HG03095 (cell line): Measurements from ENCODE around the gene C19orf85.
A peak's percentile ranks its signal among the peaks of the same experiment; 100 is the strongest.

ENCODE experiments used
- ATAC-seq: cut with Tn5 transposase; IDR thresholded peaks from one replicate; pipeline ENCODE4 v1.9.1; 2021; ENCODE audit warnings: moderate library complexity; ENCODE audit not compliant: unreplicated experiment

The C19orf85 gene

GRCh38 chr19:55478364-55478763 is 13.8 kb upstream of the C19orf85 start:
- no peak for ATAC-seq

- no peak for ATAC-seq
Observed at GRCh38 chr19:55477905-55478304, 13.4 kb upstream of the C19orf85 start.

GRCh38 chr19:55476100-55476775 is 11.7 kb upstream of the C19orf85 start, which contains the start of gene ZNF628:
Gene ZNF628, plus strand, starts transcription at chr19:55476617. Its CDS starts 3,294 bp downstream, at chr19:55479911.
- ATAC-seq = peak; percentile 84

- no peak for ATAC-seq
Observed at GRCh38 chr19:55474269-55475265, 10.0 kb upstream of the C19orf85 start.

- no peak for ATAC-seq
Observed at GRCh38 chr19:55473225-55474012, 8.9 kb upstream of the C19orf85 start.

- no peak for ATAC-seq
Observed at GRCh38 chr19:55472463-55472862, 7.9 kb upstream of the C19orf85 start.

GRCh38 chr19:55471266-55471665 is 6.7 kb upstream of the C19orf85 start:
- no peak for ATAC-seq

GRCh38 chr19:55468054-55468393 is 3.5 kb upstream of the C19orf85 start:
- no peak for ATAC-seq

GRCh38 chr19:55467236-55468053 is 2.9 kb upstream of the C19orf85 start:
- no peak for ATAC-seq

GRCh38 chr19:55466241-55466614 is 1.7 kb upstream of the C19orf85 start:
- ATAC-seq = no peak

- no peak for ATAC-seq
Observed at GRCh38 chr19:55465460-55466240, 1.1 kb upstream of the C19orf85 start.

- ATAC-seq = no peak
Observed at GRCh38 chr19:55464039-55464661, 401 bp downstream of the C19orf85 start.

GRCh38 chr19:55463583-55464031 is 944 bp downstream of the C19orf85 start:
- ATAC-seq = no peak

GRCh38 chr19:55462722-55463121 is 1.8 kb downstream of the C19orf85 start:
- no peak for ATAC-seq

- no peak for ATAC-seq
Observed at GRCh38 chr19:55461974-55462626, 2.5 kb downstream of the C19orf85 start.

GRCh38 chr19:55461259-55461973 is 3.1 kb downstream of the C19orf85 start, which contains the start of gene ISOC2:
Gene ISOC2, minus strand, starts transcription at chr19:55461642. Its CDS starts 5,156 bp downstream, at chr19:55456486.
- peak; percentile 86 for ATAC-seq

- no peak for ATAC-seq
Observed at GRCh38 chr19:55460670-55461258, 3.8 kb downstream of the C19orf85 start.
